H1 (cell line): ENCODE data around the gene DENND2C. TPM values are rescaled to one million over a fixed set of nuclear protein-coding genes. Genes with fewer than 3 reads are reported as not detected.

Experiments used
- CTBP2 ChIP-seq: IDR thresholded peaks from 2 replicates; pipeline ENCODE4 v1.7.0; 2011; ENCODE audit warnings: borderline replicate concordance, mild to moderate bottlenecking, moderate library complexity, mixed read lengths, low read length; ENCODE audit not compliant: insufficient read depth, insufficient read length
- CTCF ChIP-seq, 3 experiments: IDR thresholded peaks; 1 replicate in 2 of 3; 2 replicates in 1 of 3; pipeline versions ENCODE4 v1.5.1 to v1.6.1; 2011; ENCODE audit warnings: low read length in 3 of 3, mild to moderate bottlenecking in 3 of 3, inconsistent platforms in 2 of 3, low read depth in 1 of 3, moderate library complexity in 1 of 3; ENCODE audit not compliant: insufficient read depth in 1 of 3; ENCODE audit errors: control extremely low read depth in 1 of 3
- E2F6 ChIP-seq: IDR thresholded peaks from 2 replicates; pipeline ENCODE4 v1.6.1; 2012; ENCODE audit warnings: inconsistent platforms
- EGR1 ChIP-seq: IDR thresholded peaks from 2 replicates; pipeline ENCODE4 v1.6.1; 2011; ENCODE audit warnings: low read depth, low read length, borderline replicate concordance
- EZH2 ChIP-seq: fragments of 200-600 bp; sonication (generic); IDR thresholded peaks from 2 replicates; pipeline ENCODE4 v1.7.1; 2012; ENCODE audit warnings: low read depth, mild to moderate bottlenecking, moderate library complexity, low read length, inconsistent platforms; ENCODE audit not compliant: severe bottlenecking
- GTF2F1 ChIP-seq: IDR thresholded peaks from 2 replicates; pipeline ENCODE4 v1.6.1; 2012; ENCODE audit warnings: low read depth, low read length, improper control_type of control experiment, borderline replicate concordance
- KDM1A ChIP-seq: fragments of 200-600, 300-600 bp; sonication (generic); IDR thresholded peaks from 2 replicates; pipeline ENCODE4 v1.7.1; 2016; ENCODE audit warnings: mild to moderate bottlenecking, low read length, borderline replicate concordance
- KDM5A ChIP-seq: fragments of 200-600 bp; IDR thresholded peaks from 2 replicates; pipeline ENCODE4 v1.7.1; 2012; ENCODE audit warnings: mild to moderate bottlenecking, low read length, inconsistent platforms, mixed read lengths
- MAFK ChIP-seq: IDR thresholded peaks from 2 replicates; pipeline ENCODE4 v1.6.1; 2012; ENCODE audit warnings: low read depth, mild to moderate bottlenecking, improper control_type of control experiment, low read length
- NANOG ChIP-seq: IDR thresholded peaks from 2 replicates; pipeline ENCODE4 v1.6.1; 2011; ENCODE audit warnings: low read length, low read depth, mild to moderate bottlenecking, inconsistent platforms; ENCODE audit not compliant: insufficient read depth, poor library complexity, severe bottlenecking
- PHF8 ChIP-seq: fragments of 200-600 bp; sonication (generic); conservative IDR thresholded peaks from 2 replicates; pipeline ENCODE4 v1.7.1; 2012; ENCODE audit warnings: low read depth, mild to moderate bottlenecking, inconsistent platforms, low read length, moderate library complexity
- RBBP5 ChIP-seq: IDR thresholded peaks from 2 replicates; pipeline ENCODE4 v1.7.1; 2012; ENCODE audit warnings: low read depth, mild to moderate bottlenecking, inconsistent platforms, low read length, moderate library complexity, borderline replicate concordance
- RNF2 ChIP-seq: fragments of 200-900, 300-1000 bp; sonication (generic); IDR thresholded peaks from 2 replicates; pipeline ENCODE4 v1.7.1; 2016; ENCODE audit warnings: borderline replicate concordance, low read depth, mild to moderate bottlenecking, antibody characterized with exemption, low read length; ENCODE audit not compliant: poor library complexity, severe bottlenecking; ENCODE audit errors: missing control alignments
- SAP30 ChIP-seq: fragments of 300-600 bp; sonication (generic); IDR thresholded peaks from 2 replicates; pipeline ENCODE4 v1.7.1; 2012; ENCODE audit warnings: low read length, moderate library complexity, mild to moderate bottlenecking, inconsistent platforms; ENCODE audit not compliant: insufficient read depth, insufficient replicate concordance
- SIN3A ChIP-seq, 2 experiments: IDR thresholded peaks in 1 of 2; conservative IDR thresholded peaks in 1 of 2; 2 replicates each; pipeline ENCODE4 v1.6.1; 2011 to 2012; ENCODE audit warnings: low read length in 2 of 2, improper control_type of control experiment in 1 of 2, low read depth in 1 of 2, mild to moderate bottlenecking in 1 of 2
- SRF ChIP-seq: IDR thresholded peaks from 2 replicates; pipeline ENCODE4 v1.6.1; 2011; ENCODE audit warnings: mild to moderate bottlenecking, low read depth, low read length, moderate library complexity
- SUZ12 ChIP-seq: fragments of 200-600 bp; sonication (generic); IDR thresholded peaks from 2 replicates; pipeline ENCODE4 v1.6.1; 2012; ENCODE audit warnings: mild to moderate bottlenecking, inconsistent platforms, low read length, moderate library complexity, mixed read lengths
- TAF1 ChIP-seq: IDR thresholded peaks from 2 replicates; pipeline ENCODE4 v1.6.1; 2011; ENCODE audit warnings: mild to moderate bottlenecking, low read depth, low read length
- TEAD4 ChIP-seq: IDR thresholded peaks from 2 replicates; pipeline ENCODE4 v1.6.1; 2012; ENCODE audit warnings: low read depth, low read length, inconsistent platforms, mixed read lengths
- YY1 ChIP-seq: IDR thresholded peaks from 2 replicates; pipeline ENCODE4 v1.6.1; 2011; ENCODE audit warnings: low read depth, mild to moderate bottlenecking, low read length
- polyA plus RNA-seq, 7 experiments: library from polyadenylated mRNA; depleted of rRNA in 3 of 7; stranded (reverse) in 5 of 7; unstranded in 2 of 7; fragments of >200 nt in 5 of 7; fragments of 200-250 nt in 2 of 7; gene quantifications; 1 replicate in 5 of 7; 2 replicates in 1 of 7; 4 replicates in 1 of 7; pipeline versions ENCODE4 v1.2.1 to v1.2.3, GENCODE V29; 2011 to 2013; ENCODE audit warnings: missing spikeins in 2 of 7, mixed read lengths in 2 of 7
- total RNA-seq: library from RNA; stranded (reverse); fragmentation: NEBNext Ultra II Directional; extraction: Animal tissue kit (Norgen Biotek cat#: 25700); gene quantifications from 2 replicates; pipeline ENCODE4 v1.2.1, GENCODE V29; 2021

The DENND2C gene
- total and polyA plus RNA-seq, 2 of the 8 experiments (the other 6 are each of a cell fraction or from before 2014, with no cell fraction given): 1.8 to 5.5 TPM

- TF ChIP-seq RBBP5: peak; percentile 96
- TF ChIP-seq E2F6: no peak
- no peak for TF ChIP-seq EZH2
- TF ChIP-seq SAP30: no peak
- peak; percentile 98 for TF ChIP-seq EGR1
- TF ChIP-seq KDM5A: no peak
- no peak for TF ChIP-seq KDM1A
- TF ChIP-seq YY1: no peak
- TF ChIP-seq NANOG: no peak
- no peak for TF ChIP-seq SRF
- no peak for TF ChIP-seq SIN3A (conservative IDR thresholded peaks at IDR 0.05 in 1 of 2, IDR thresholded peaks at IDR 0.05 in 1 of 2; ENCODE audit: low read depth in 1 of 2, low read length in 2 of 2)
- TF ChIP-seq CTCF (IDR thresholded peaks at IDR 0.05; ENCODE audit: control extremely low read depth in 1 of 3, insufficient read depth in 1 of 3, low read depth in 1 of 3, low read length in 3 of 3): peak in 2 of 3 experiments; percentile 16 to 17; a peak in 2 of 4 replicates
- TF ChIP-seq TAF1: no peak; the same call in 1 of the 2 replicates
- TF ChIP-seq CTBP2: no peak
- no peak for TF ChIP-seq GTF2F1
- 0 out of 2 replicates have a peak, but pooled peaks have one; percentile 49 for TF ChIP-seq PHF8
- no peak for TF ChIP-seq RNF2
- no peak for TF ChIP-seq MAFK
- TF ChIP-seq TEAD4: no peak
- no peak for TF ChIP-seq SUZ12
These were observed at the start of gene DENND2C (continued) for GRCh38 chr1:114669562-114670082.
